Epithelial cell of esophagus (primary cell): ENCODE results near the gene CYP27B1.

Source experiments
- DNase-seq: peaks from one replicate; pipeline ENCODE4 v3.0.0; 2010; ENCODE audit warnings: low read depth
- H3K4me3 ChIP-seq: 2 replicates; pipeline ENCODE4 v1.5.1; 2011; ENCODE audit warnings: mild to moderate bottlenecking, low read length, control low read depth
- TF ChIP-seq, protein P1 (sequence below): IDR thresholded peaks from 2 replicates; pipeline ENCODE4 v1.5.1; 2011; ENCODE audit warnings: low read depth, mild to moderate bottlenecking, low read length, control low read depth, inconsistent platforms; ENCODE audit not compliant: insufficient read depth; ENCODE audit errors: missing control alignments

CYP27B1 gene

GRCh38 chr12:57765698-57766463, 997 bp downstream of the CYP27B1 start:
- TF ChIP-seq, protein P1, sequence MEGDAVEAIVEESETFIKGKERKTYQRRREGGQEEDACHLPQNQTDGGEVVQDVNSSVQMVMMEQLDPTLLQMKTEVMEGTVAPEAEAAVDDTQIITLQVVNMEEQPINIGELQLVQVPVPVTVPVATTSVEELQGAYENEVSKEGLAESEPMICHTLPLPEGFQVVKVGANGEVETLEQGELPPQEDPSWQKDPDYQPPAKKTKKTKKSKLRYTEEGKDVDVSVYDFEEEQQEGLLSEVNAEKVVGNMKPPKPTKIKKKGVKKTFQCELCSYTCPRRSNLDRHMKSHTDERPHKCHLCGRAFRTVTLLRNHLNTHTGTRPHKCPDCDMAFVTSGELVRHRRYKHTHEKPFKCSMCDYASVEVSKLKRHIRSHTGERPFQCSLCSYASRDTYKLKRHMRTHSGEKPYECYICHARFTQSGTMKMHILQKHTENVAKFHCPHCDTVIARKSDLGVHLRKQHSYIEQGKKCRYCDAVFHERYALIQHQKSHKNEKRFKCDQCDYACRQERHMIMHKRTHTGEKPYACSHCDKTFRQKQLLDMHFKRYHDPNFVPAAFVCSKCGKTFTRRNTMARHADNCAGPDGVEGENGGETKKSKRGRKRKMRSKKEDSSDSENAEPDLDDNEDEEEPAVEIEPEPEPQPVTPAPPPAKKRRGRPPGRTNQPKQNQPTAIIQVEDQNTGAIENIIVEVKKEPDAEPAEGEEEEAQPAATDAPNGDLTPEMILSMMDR: no peak
- peak; percentile 24 for DNase-seq
- H3K4me3 ChIP-seq: peak overlapping the region; percentile 53

DNA sequence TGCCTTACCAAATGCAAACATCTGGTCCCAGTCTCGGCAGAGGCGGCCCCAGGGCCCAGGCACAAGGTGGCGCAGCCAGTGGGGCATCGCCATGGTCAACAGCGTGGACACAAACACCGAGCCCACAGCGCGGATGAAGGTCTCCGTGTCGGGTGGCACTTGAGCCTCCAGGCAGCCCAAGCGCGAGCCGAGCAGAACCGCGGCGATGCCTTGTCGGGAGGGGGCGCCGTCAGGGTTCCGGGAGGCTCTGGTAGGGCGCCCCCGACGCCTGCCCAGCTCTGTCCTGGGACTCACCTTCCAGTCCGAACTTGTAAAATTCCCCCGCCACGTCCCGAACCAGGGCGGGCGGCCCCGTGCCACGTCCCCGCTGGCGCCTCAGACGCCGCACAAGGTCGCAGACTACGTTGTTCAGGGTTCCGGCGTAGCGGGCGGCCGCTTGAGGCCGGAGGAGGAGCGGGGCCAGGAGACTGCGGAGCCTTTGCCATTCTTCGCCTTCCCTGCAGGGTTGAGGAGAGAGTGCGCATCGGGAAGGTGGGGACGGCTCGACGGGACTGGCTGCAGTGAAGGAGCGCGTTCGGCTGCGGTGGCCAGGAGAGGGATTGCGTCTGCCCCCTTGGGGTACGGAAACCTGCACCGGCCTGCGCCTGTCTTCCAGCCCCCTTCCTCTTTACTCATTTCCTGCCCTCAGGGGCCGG, 1.7 kb downstream of the CYP27B1 start:
- DNase-seq: peak; percentile 86
- H3K4me3 ChIP-seq: peak overlapping the region; percentile 53
- TF ChIP-seq, protein P1: peak; percentile 31

- no peak for DNase-seq
- TF ChIP-seq, protein P1: no peak
- H3K4me3 ChIP-seq: peak overlapping the region; percentile 53
Observed at GRCh38 chr12:57764662-57765002, 2.2 kb downstream of the CYP27B1 start.

DNA sequence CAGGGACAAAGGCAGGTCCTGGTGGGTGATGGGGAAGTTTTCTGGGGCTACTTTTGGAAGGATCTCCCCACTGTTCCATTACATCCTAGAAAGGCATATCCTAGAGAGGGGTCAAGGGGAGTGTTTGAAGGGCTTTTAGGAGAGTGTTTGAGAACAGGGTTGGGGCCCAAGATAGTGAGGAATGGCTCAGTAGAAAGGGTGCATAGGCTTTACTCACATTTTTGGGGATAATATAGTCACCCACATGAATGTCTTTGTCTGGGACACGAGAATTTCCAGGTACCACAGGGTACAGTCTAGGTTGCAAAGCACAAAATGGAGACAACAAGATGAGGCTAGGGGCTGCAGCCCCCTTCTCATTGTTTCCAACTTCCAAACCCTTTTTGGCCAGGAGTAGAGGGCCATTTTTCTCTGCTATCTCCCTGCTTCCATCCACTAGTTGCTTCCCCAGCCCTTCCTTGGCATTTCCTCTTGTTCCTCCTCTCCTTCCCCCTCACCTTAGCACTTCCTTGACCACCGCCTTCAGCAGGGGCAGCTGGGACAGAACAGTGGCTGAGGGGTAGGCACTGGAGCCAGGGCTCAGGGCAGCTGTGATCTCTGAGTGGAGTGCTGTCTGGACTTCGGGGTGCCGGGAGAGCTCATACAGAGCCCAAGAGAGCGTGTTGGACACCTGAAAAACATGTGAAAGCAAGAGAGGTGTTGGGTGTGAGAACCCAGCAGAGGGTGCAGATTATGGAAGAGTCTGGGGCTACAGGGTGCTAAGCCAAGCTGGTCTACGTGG, 2.8 kb downstream of the CYP27B1 start:
- DNase-seq: no peak
- no peak overlapping the region for H3K4me3 ChIP-seq
- TF ChIP-seq, protein P1: no peak

DNA sequence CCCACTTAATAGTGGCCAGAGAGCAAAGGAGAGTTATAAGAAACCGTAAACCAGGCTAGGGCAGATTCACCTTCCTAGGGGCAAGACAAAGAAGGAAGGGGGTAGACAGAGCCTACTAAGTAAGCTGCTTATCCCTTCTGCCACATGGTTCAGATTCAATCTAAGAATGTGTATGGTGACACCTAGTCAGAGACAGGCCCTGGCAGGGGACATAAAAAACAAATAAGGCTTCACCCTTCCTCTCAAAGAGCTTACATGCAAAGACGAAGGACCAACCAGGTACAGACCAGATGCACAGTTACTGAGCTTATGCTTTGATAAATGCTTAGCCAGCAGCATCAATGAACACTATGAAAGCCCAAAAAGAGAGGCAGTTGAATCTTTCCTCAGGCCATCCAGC, 4.4 kb downstream of the CYP27B1 start:
- TF ChIP-seq, protein P1: no peak
- H3K4me3 ChIP-seq: no peak overlapping the region
- no peak for DNase-seq

GRCh38 chr12:57761391-57761998, 5.4 kb downstream of the CYP27B1 start:
- no peak for DNase-seq
- TF ChIP-seq, protein P1: no peak
- H3K4me3 ChIP-seq: no peak overlapping the region
